CD4-positive, alpha-beta T cell treated with Interleukin-12 subunit alpha and Interleukin-12 subunit beta, for 1 hour (primary cell): ENCODE measurements around the gene CAPN13.
A peak's percentile ranks its signal among the peaks of the same experiment; 100 is the strongest.

Source experiments
- DNase-seq: peaks from one replicate; pipeline ENCODE4 v3.0.0-alpha.2; 2020

The CAPN13 gene

DNA sequence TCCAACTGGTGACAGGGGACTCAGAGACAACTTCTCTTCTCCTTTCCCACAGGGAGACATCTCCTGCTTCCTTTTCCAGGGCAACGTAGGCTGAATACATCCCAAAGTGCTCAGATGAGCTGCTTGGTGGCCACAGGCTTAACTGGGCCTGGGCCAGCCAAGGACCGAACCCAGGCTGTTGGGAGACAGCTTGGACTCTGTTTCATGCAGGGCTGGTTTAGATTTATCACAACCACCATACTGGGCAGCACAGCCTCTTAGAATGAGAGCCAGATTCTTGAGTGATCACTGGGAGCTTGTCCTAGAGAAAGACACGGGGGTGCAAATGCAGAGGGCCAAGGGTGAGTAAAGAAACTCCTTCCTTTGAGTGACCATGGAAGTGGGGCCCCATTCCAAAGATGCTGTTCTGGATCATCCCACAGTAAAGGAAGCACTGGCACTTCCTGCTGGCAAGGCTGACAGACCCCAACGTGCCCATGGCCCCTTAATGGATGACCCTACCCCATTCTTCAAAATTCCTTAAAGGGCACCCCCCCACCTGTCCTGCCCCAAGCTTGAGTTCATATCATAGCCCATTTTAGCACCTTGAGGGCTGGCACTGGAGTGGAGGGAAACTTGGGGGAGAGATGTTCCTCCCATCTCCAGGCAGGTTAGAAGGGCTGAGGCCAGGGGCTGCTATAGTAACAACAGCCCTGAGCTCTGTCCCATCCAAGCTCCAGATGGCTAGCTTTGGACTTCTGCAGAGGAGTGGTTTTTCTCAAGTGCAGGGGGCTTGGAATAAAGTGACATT lies 84.1 kb downstream of the CAPN13 start:
- no peak for DNase-seq

GRCh38 chr2:30721668-30722647 lies 85.3 kb downstream of the CAPN13 start:
- no peak for DNase-seq

- no peak for DNase-seq
These were observed 86.0 kb downstream of the CAPN13 start for GRCh38 chr2:30721241-30721640.

- no peak for DNase-seq
These were observed 90.1 kb downstream of the CAPN13 start for GRCh38 chr2:30717081-30717650.

GRCh38 chr2:30716123-30716900 lies 90.9 kb downstream of the CAPN13 start:
- DNase-seq = no peak

DNA sequence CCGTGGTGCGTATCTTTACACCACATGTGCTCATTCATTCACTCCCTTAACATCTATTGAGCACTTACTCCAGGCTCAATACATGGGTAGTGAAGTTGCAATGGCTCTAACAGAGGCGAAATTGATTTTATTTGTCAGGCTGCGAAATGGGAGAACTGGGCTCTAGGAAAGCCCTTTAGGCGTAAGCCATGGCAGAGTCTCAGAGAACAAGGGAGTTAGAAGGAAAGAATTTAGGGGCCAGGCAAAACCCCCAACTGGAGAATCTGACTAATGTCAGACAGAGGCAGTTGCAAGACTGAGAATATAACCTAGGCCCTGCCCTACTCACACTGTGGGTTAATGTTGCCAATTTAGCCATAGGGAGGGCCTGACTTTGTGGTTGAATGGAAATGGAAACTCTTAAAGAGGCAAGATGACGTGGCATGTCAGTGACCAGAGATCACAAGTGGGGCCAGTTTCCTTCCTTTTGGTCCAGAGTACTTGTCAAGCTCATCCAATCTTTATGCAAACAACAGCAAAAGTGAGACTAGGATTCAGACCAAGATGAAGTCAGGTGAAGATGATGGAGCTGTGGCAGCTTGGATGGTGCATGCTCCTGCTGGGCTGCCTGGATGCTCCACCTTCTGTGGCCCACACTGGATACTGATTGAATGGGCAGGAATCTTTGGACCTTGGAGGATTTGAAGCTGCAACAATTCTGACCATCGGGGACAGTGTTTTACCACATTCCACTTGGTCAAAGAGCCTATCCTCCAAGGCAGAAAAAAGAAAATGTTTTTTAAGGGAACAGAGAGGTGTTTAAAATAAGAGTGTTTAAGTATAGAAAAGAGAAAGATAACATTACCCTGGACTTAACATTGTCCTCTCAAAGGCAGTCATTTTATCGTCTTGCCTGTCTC lies 92.2 kb downstream of the CAPN13 start:
- DNase-seq = no peak

DNA sequence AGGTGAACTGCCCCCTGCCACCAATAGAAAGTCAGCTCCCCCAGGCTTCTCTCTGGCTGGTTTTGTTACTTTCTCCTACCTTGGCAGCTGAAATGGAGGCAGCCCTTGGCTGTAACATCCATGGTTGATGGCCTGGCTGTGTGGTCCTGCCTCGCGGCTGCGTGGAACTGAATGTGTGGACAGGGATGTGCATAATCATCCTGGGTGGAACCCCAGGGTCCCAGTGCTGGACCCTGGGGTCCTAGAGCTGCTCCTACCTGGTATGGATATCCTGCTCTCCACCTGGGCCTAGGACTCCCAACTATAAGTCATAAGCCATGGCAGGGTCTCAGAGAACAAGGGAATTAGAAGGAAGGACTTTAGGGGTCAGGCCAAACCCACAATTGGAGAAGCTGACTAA lies 93.5 kb downstream of the CAPN13 start:
- no peak for DNase-seq

DNA sequence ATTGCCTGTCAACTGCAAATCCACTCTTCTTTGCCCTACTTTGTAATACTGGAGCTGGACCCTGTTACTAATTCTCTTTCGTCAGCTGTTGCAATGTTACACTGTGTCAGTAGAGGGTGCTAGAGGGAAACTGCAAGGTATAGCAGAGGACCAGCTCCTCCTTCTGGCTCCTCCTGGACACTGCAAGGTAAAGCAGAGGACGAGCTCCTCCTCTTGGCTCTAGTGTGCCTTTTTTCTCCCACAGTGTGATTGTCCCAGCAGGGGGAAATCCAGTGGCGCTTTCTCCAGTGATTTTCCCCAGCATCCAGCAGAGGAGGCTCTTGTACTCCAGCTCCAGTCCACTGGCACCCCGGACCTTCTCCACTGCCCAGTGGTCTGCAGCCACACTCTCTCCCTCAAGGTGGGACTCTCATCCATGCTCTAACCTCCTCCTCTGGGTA lies 95.6 kb downstream of the CAPN13 start:
- peak; percentile 91 for DNase-seq

GRCh38 chr2:30710461-30710860 lies 96.8 kb downstream of the CAPN13 start:
- DNase-seq = no peak

DNA sequence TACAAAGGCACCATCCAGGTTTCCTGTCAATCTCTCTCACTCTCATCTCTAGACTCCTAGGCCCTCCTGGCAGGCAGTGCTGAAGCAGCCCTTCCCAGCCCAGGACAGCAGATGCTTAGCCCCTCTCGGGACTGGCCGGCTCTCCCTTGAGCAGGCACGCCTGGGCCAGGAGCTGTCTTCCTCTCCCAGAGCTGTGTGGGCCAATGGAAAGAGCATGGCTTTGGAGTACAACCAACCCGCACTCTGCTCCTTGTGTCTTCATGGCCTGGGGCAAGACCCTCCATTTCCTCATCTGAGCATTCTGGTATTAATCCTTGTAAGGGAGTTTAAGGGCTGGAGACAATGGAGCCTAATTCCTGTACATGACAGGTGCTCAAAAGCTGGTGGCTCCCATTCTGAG lies 97.2 kb downstream of the CAPN13 start:
- DNase-seq = no peak

- no peak for DNase-seq
These were observed 97.7 kb downstream of the CAPN13 start for GRCh38 chr2:30709516-30709915.

GRCh38 chr2:30708491-30709290 lies 98.6 kb downstream of the CAPN13 start:
- DNase-seq = no peak

DNA sequence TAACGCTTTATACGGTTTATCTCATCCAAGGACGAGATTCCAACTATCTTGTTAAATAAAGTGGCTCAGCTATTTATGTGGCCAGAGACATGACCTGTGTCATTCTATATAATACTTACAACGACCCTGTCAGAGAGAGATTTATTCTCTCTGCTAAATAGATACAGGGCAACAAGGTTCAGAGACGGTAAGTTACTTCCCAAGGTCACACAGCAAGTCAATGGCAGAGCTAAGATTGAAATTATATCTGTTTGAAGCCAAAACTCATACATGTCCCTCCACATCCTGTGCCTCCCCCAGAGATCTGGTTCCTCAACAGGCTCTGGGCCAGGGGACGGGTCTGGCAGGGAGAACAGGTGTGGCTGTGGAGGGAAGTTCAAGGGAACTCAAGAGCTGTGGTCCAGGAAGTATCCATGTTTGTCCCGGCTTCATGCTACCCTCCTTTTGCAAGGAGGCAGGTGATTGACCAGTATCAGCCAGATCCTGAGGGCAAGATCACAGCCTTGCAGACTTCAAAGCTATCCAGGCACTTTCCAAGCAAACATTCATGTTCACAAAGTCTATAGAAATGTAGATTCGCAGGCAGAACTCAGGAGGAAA lies 99.8 kb downstream of the CAPN13 start:
- DNase-seq = no peak

DNA sequence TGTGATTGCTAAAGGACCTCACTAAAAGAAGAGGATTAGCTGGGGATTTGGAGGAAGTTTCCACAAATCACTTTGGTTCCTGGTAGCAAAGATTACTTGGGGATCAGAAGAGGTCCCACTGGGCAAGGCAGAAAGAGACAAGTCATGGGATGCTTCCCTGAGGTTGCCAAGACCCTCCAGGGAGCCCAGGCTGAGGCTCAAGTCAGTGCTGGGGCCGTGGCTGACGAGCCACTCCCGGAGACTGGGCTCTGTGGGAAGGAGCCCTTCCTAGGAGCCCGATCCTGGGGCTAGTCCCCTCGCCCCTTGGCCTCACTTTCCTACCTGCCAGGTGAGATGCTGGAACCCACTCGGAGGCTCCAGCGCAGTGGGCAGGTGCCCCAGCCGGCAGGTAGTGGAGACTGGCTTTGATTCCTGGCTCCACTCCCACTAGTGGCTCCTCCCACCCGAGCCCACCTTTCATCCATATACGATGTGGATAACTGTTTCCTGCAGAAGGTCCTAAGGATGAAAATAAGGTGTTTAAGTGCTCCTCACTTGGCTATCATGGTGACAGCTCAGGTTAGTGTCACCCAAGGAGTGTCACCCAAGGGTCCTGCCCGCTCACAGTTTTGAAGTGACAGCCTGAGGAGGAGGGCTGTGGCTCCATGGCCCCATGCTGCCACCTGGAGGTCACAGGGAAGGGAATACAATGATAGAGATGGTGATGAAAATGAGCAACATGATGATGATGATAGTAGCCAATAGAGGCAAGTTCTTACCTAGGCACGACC lies 100.5 kb downstream of the CAPN13 start:
- peak; percentile 72 for DNase-seq

DNA sequence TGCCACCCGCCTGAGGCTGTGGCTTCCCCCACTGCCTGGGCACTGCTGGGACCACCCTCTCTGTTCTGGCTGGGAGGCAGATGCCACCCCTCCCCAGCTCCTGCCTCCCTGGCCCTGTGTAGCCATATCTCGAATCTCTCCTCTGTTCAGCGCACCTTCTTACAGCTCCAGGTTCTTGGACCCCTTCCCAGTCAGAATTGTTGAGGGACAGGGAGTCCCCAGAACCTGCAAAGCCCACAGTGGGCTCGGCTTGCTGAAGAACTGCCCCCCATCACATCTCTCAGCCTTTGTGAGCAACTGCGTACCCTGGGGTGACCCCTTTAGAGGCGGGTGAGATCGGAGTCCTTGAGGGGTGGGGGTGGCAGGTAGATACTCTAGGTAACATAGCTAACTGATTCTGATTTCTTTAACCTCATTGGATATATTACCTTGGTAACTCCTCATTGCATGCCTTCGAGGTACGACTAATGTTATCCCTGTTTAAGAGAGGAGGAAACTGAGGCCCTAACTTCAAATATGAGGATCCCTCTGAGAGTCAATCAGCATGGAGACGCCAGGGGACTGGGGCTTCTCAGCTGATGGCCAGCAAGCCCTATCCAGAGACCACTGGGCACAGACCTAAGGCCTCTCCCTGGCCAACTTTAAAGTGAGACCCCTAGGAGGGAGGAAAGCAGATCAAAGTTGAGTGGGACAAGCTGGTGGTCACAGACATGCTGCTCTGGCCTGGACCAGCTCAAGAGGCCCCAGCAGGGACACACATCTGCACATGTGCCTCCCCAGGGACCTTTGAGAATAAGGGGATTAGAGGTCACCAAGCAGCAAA lies 101.3 kb downstream of the CAPN13 start:
- DNase-seq = no peak

GRCh38 chr2:30705056-30705455 lies 102.2 kb downstream of the CAPN13 start:
- no peak for DNase-seq

- no peak for DNase-seq
These were observed 102.8 kb downstream of the CAPN13 start for GRCh38 chr2:30704309-30705020.

DNA sequence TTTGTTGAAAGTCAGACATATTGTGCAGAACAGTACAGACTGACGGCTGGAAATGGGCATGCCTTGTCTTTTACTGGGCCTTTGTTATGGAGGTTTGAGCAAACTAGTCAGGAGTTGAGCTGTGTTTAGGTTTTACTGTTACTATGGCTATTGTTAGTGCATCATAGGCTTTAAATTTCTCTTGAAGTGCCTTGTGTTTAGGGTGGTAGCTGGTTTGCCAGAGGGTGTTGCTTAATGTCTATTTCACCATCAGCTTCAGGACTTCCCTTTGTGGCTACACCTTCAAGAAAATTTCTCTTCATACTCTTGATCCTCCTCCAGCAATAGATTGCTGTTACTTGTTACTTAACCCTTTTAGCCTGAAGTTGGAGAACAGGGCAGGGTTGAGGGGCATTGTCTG lies 104.6 kb downstream of the CAPN13 start:
- DNase-seq = no peak
